PC-9 (cell line): ENCODE measurements around the gene AKAP13. TPM values are rescaled to one million over a fixed set of nuclear protein-coding genes. Genes with fewer than 3 reads are reported as not detected.

Experiments used
- BruUV-seq: library from RNA; stranded (reverse); fragments of 400-500 nt; replicated peaks from 2 replicates; lab custom pipeline; 2021; lab: Mats Ljungman, UMichigan
- CTCF ChIA-PET: fragments of 300-600 bp; sonication (Branson Sonifier 250); formaldehyde crosslinking; loops from one replicate; lab custom pipeline; 2022; ENCODE audit warnings: antibody characterized with exemption; lab: Charles Lee
- POLR2A ChIA-PET: fragments of 300-600 bp; sonication (Branson Sonifier 250); formaldehyde crosslinking; loops from one replicate; lab custom pipeline; 2022; ENCODE audit warnings: antibody characterized with exemption; ENCODE audit not compliant: unreplicated experiment; lab: Charles Lee
- DNase-seq, 2 experiments: peaks; one replicate each; pipeline versions ENCODE4 v3.0.0 to v3.0.0-alpha.2; 2015 to 2022; ENCODE audit warnings: mixed read lengths in 1 of 2
- H2AFZ ChIP-seq: fragments of 200-600 bp; sonication (generic); 2 replicates; pipeline ENCODE4 v1.8.1; 2017; ENCODE audit warnings: antibody characterized with exemption
- H3F3A ChIP-seq: fragments of 200-600 bp; sonication (generic); 2 replicates; pipeline ENCODE4 v1.8.1; 2017; ENCODE audit warnings: antibody characterized with exemption, mild to moderate bottlenecking, low read depth; ENCODE audit not compliant: insufficient read depth
- H3K27ac ChIP-seq: fragments of 200-600 bp; sonication (generic); 2 replicates; pipeline ENCODE4 v1.6.1; 2016; ENCODE audit warnings: mixed run types
- H3K27me3 ChIP-seq: fragments of 200-600 bp; sonication (generic); 2 replicates; pipeline ENCODE4 v1.6.1; 2016; ENCODE audit warnings: low read depth, mixed run types; ENCODE audit not compliant: insufficient read depth
- H3K36me3 ChIP-seq: fragments of 200-600 bp; sonication (generic); 2 replicates; pipeline ENCODE4 v1.6.1; 2016; ENCODE audit warnings: low read depth, mixed run types
- H3K4me1 ChIP-seq: fragments of 200-600 bp; sonication (generic); replicated peaks from 2 replicates; pipeline ENCODE4 v1.6.1; 2016; ENCODE audit warnings: mixed run types; ENCODE audit not compliant: insufficient read depth
- H3K4me2 ChIP-seq: fragments of 200-600 bp; sonication (generic); 2 replicates; pipeline ENCODE4 v1.6.1; 2017; ENCODE audit warnings: mixed run types
- H3K4me3 ChIP-seq: fragments of 200-600 bp; sonication (generic); 2 replicates; pipeline ENCODE4 v1.6.1; 2016; ENCODE audit warnings: mixed run types
- H3K79me2 ChIP-seq: fragments of 200-600 bp; sonication (generic); 2 replicates; pipeline ENCODE4 v1.6.1; 2017; ENCODE audit warnings: low read depth, mixed run types
- H3K9me2 ChIP-seq: fragments of 200-600 bp; sonication (generic); 2 replicates; pipeline ENCODE4 v1.8.1; 2017; ENCODE audit warnings: mild to moderate bottlenecking; ENCODE audit not compliant: insufficient read depth
- H3K9me3 ChIP-seq: fragments of 200-600 bp; sonication (generic); 2 replicates; pipeline ENCODE4 v1.8.1; 2016; ENCODE audit warnings: low read depth; ENCODE audit not compliant: insufficient read depth
- H4K20me1 ChIP-seq: fragments of 200-600 bp; sonication (generic); 2 replicates; pipeline ENCODE4 v1.8.1; 2017; ENCODE audit not compliant: insufficient read depth
- EZH2 ChIP-seq: fragments of 200-600 bp; sonication (generic); IDR thresholded peaks from 2 replicates; pipeline ENCODE4 v1.8.0; 2017; ENCODE audit warnings: antibody characterized with exemption, low read depth
- intact Hi-C: fragments of 100-400 bp; cut with micrococcal nuclease; formaldehyde crosslinking; loops from one replicate; pipeline ENCODE4 v1.10.0; 2022; ENCODE audit not compliant: unreplicated experiment
- total RNA-seq: library from RNA; stranded (reverse); gene quantifications from 2 replicates; pipeline ENCODE4 v1.2.3, GENCODE V29; 2021
- TF ChIP-seq, protein P1 (sequence below): fragments of 200-600 bp; sonication (generic); conservative IDR thresholded peaks from 2 replicates; pipeline ENCODE4 v1.6.1; 2017; ENCODE audit warnings: mixed run types, antibody characterized with exemption, mild to moderate bottlenecking, moderate library complexity

Gene AKAP13
- total RNA-seq, 1 experiment from 2014 or later, result 82.5 TPM

DNA sequence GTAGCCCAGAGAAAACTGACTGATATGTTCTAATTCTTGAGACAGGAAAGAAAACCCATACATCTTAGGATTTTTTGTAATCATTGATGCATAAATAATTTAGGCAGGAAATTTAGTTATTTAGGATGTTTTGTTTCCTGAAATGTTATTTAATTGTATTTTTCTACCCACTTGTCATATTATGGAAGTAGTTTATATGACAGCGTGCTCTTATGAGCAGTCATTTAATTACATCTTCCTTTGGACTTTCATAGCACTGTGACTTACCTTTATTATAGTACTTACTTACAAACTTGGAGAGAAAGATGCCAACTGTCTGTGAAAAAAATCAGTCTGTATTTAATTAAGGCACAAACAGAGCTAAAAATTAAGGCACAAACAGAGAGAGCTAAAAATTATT is 65.0 kb downstream of the AKAP13 start:
- H3K9me2 ChIP-seq, result no peaks in the 10 kb centered on the region
- ChIA-PET CTCF (no interaction called here), POLR2A (no interaction called here)
- TF ChIP-seq, protein P1, sequence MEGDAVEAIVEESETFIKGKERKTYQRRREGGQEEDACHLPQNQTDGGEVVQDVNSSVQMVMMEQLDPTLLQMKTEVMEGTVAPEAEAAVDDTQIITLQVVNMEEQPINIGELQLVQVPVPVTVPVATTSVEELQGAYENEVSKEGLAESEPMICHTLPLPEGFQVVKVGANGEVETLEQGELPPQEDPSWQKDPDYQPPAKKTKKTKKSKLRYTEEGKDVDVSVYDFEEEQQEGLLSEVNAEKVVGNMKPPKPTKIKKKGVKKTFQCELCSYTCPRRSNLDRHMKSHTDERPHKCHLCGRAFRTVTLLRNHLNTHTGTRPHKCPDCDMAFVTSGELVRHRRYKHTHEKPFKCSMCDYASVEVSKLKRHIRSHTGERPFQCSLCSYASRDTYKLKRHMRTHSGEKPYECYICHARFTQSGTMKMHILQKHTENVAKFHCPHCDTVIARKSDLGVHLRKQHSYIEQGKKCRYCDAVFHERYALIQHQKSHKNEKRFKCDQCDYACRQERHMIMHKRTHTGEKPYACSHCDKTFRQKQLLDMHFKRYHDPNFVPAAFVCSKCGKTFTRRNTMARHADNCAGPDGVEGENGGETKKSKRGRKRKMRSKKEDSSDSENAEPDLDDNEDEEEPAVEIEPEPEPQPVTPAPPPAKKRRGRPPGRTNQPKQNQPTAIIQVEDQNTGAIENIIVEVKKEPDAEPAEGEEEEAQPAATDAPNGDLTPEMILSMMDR, result no peak
- TF ChIP-seq EZH2, result no peak
- no peaks in the 10 kb centered on the region for H3K27me3 ChIP-seq
- no TSS peak for BruUV-seq
- no peaks in the 10 kb centered on the region; the same call in 1 of the 2 replicates for H4K20me1 ChIP-seq
- DNase-seq, result no peak
- no peak overlapping the region for H3K4me3 ChIP-seq
- H3K79me2 ChIP-seq, result peaks cover 91% of the 10 kb centered on the region
- peaks cover 26% of the 10 kb centered on the region for H3F3A ChIP-seq
- intact Hi-C loops, result no loop called here
- no peak overlapping the region for H3K4me2 ChIP-seq
- peaks cover 6% of the 10 kb centered on the region for H3K36me3 ChIP-seq
- H3K27ac ChIP-seq, result no peak overlapping the region
- peaks cover 30% of the 10 kb centered on the region for H3K4me1 ChIP-seq
- peaks cover 6% of the 10 kb centered on the region; the same call in 1 of the 2 replicates for H3K9me3 ChIP-seq
- H2AFZ ChIP-seq, result no peak overlapping the region

DNA sequence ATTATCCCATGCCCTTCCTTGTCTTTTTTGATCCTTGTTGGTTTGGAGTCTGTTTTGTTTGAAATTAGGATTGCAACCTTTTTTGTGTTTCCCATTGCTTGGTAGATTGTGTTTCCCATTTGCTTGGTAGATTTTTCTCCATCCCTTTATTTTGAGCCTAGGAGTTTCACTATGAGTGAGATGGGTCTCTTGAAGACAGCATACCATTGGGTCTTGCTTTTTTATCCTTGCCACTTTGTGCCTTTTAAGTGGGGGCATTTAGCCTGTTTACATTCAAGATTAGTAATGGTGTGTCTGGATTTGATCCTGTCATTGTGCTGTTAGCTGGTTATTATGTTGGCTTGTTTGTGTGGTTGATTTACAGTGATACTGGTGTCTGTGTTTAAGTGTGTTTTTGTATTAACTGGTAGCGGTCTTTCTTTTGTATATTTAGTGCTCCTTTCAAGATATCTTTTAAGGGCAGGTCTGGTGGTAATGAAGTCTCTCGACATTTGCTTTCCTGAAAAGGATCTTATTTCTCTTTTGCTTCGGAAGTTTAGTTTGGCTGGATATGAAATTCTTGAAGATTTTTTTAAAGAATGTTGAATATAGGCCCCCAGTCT is 70.8 kb downstream of the AKAP13 start:
- H3K9me3 ChIP-seq, result peaks cover 14% of the 10 kb centered on the region; the same call in 1 of the 2 replicates
- H3K9me2 ChIP-seq, result no peaks in the 10 kb centered on the region
- no peak overlapping the region for H3K4me3 ChIP-seq
- ChIA-PET POLR2A (no interaction called here), CTCF (no interaction called here)
- DNase-seq, result no peak
- H3K36me3 ChIP-seq, result peaks cover 14% of the 10 kb centered on the region
- BruUV-seq, result no TSS peak
- TF ChIP-seq EZH2, result no peak
- no peaks in the 10 kb centered on the region for H3K4me1 ChIP-seq
- no peak overlapping the region for H3K4me2 ChIP-seq
- no peak overlapping the region for H3K27ac ChIP-seq
- peaks cover 96% of the 10 kb centered on the region for H3K79me2 ChIP-seq
- H4K20me1 ChIP-seq, result peaks cover 8% of the 10 kb centered on the region; the same call in 1 of the 2 replicates
- H3F3A ChIP-seq, result peaks cover 4% of the 10 kb centered on the region; the same call in 1 of the 2 replicates
- intact Hi-C loops, result no loop called here
- H3K27me3 ChIP-seq, result no peaks in the 10 kb centered on the region
- no peak overlapping the region for H2AFZ ChIP-seq

DNA sequence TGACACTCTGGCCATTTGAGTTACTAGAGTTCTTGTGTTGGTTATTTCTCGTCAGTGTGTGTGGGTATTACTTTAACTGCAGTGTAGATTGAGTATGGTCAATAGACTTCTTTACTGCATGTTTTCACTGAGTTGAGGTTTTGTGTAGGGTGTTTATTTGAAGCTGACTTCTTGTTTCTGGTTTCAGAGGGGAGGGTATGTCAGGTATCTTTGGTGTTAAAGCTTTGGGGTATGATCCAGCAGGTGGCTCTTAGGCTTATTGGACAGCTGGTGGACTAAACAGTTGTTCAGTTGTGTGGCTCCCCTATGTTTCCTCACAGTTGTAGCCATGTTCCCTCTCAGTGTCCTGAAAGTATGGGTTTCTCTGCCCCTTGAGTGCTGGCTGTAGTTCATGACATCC is 72.0 kb downstream of the AKAP13 start:
- no peaks in the 10 kb centered on the region for H3K27me3 ChIP-seq
- peaks cover 11% of the 10 kb centered on the region; the same call in 1 of the 2 replicates for H3F3A ChIP-seq
- H3K4me3 ChIP-seq, result no peak overlapping the region
- ChIA-PET POLR2A (no interaction called here), CTCF (no interaction called here)
- H3K79me2 ChIP-seq, result peaks cover 95% of the 10 kb centered on the region
- peaks cover 14% of the 10 kb centered on the region for H3K36me3 ChIP-seq
- intact Hi-C loops, result no loop called here
- H3K4me1 ChIP-seq, result no peaks in the 10 kb centered on the region
- H3K4me2 ChIP-seq, result no peak overlapping the region
- no peaks in the 10 kb centered on the region for H3K9me2 ChIP-seq
- BruUV-seq, result no TSS peak
- H3K27ac ChIP-seq, result no peak overlapping the region
- no peak for TF ChIP-seq EZH2
- TF ChIP-seq, protein P1, result no peak
- H4K20me1 ChIP-seq, result peaks cover 8% of the 10 kb centered on the region; the same call in 1 of the 2 replicates
- no peak for DNase-seq
- peaks cover 14% of the 10 kb centered on the region; the same call in 1 of the 2 replicates for H3K9me3 ChIP-seq
- no peak overlapping the region for H2AFZ ChIP-seq
